HuH-7.5 (cell line): ENCODE results near the gene PPP1R11.
"Not testable (repeated sequence)": the region's sequence is repeated elsewhere in the genome, so short reads cannot be mapped to it uniquely, and the experiment has no call there.

Experiments used
- DNase-seq: peaks from one replicate; pipeline ENCODE4 v3.0.0; 2011; ENCODE audit warnings: low spot score

PPP1R11 gene, protein sequence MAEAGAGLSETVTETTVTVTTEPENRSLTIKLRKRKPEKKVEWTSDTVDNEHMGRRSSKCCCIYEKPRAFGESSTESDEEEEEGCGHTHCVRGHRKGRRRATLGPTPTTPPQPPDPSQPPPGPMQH

DNA sequence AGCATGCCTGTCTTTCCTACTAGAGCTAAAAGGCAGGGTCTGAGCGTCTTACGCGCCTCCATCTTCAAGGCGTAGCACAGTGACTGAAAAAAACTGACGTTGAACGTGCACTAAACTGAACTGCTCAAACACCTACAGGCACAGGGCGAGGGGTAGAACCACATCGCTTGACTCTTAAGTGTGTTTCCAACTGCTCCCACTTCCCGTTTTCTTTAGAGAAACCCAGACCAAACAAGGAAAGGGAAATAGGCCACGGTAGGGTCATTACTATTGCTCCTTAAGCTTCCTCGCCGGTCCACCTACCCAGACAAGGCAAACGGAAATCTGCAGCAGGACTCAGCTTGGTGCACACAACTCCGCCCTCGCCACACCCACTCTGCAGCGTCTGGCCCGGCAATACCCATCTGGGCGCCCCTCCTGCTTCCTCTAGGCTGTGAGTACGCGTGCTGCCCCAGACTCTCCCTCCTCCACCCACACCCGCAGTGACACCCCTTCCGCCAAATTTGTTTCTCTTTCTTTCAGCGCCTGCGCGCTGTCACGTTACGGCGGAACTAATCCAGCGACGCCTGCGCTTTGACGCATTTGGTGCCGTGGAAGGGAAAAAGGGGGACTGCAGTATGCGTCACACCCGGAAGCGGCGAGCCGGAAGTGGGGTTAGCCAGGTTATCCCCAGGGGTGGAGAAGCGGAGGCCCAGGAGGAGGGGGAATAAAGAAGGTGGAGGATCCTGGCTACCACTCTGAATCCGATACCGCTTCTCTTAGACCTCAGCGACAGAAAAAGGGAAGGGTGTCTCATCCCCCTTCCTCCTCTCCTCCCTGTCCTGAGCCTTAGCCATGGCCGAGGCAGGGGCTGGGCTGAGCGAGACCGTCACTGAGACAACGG is at the start of gene PPP1R11:
Gene PPP1R11, plus strand, starts transcription at position 622 of the 883 bp plus-strand sequence. Its CDS starts 213 bp downstream, at position 835.
- DNase-seq, result peak; percentile 84

DNA sequence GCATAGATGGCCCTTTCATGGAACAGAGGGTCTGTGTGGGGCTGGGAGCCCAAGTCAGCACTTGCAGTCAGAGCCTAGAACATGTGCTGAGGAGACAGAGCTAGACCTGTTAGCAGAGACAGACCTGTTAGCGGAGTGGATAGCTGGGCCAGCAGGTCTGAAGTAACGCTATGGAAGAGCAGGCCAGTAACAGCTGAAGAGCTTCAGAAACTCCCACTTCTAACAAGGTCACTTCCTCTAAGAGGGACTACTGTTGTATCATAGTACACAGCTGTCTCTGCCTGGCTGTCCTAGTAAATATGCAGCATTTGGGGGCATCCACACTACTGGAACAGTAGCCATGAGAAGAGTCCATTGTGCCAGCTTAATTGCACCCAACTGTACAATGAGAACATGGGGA is 47.2 kb upstream of the PPP1R11 start:
- DNase-seq, result no peak

DNA sequence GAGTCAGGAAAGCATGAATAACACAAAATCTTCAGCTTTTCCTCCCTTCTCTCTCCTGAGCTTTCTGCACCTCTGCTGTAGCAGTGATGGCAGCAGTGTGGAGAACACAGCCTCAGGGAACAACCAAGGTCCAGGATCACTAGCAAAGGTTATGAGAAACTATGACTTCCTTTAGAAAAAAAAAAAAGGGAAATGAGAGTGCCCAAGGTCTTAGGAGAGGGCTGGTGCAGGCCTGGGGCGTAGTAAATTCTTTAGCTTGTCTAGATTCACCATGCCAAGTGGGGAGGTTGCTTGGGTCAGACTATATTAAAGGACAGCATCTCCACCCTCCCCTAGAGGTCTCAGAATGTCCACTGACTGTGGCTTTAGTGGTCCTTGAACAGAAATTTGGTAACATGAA is 46.4 kb upstream of the PPP1R11 start:
- DNase-seq, result no peak

DNA sequence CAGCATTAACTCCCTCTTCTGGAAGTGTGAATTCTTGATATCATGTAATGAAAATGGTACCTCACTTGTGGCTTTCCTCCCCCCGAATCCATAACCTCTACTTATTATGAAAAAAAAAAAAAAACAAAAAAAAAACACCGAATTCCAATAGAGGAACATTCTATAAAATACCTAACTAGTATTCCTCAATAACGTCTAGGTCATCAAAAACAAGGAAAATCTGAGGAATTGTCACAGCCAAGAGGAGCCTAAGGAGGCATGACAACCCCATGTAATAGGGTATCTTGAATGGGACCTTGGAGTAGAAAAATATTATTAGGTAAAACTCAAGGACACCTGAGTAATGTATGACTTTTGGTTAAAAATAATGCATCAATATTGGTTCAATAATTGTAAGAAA is 44.8 kb upstream of the PPP1R11 start:
- DNase-seq, result no peak

DNA sequence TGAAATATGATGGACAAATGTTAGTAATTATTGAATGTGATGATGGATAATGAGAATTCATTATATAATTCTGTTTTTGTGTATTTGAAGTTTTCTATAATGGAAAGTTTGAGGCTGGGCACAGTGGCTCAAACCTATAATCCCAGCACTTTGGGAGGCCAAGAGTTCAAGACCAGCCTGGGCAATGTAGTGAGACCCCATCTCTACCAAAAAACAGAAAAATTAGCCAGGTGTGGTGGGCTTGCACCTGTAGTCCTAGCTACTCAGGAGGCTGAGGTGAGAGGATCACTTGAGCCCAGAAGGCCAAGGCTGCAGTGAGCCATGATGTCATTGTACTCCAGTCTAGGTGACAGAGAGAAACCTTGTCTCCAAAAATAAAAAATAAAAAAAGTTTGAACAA is 44.3 kb upstream of the PPP1R11 start:
- not testable (repeated sequence) for DNase-seq

DNA sequence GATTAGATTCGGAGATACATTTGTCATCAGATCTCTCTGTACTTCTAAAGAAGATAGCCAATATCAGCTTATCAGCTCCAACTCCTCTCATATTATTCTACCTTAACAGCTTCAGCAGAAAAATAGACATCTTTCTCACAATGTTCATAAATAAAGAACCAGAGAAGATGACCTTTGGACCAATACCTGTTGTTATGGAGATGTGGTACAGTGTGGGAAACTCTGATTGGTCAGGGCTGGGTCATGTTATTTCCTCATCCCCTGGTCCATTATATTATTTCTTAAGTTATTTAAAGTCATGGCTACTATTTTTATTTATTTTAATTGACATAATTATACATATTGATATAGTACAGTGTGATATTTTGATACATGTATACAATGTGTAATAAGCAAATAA is 41.8 kb upstream of the PPP1R11 start:
- no peak for DNase-seq

DNA sequence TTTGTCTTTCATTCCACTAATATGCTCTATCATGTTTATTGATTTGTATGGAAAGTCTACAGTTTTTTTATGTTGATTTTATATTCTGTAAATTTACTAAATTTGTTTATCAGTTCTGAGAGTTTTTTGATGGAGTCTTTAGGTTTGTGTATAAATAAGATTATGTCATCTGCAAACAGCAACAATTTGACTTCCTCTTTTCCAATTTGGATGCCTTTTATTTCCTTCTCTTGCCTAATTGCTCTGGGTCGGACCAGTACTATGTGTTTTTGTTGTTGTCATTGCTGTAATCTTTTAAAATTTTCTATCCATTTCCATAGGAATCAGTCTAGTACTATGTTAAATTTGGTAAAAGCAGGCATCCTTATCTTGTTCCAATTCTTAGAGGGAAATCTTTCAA is 37.4 kb upstream of the PPP1R11 start:
- DNase-seq, result no peak

DNA sequence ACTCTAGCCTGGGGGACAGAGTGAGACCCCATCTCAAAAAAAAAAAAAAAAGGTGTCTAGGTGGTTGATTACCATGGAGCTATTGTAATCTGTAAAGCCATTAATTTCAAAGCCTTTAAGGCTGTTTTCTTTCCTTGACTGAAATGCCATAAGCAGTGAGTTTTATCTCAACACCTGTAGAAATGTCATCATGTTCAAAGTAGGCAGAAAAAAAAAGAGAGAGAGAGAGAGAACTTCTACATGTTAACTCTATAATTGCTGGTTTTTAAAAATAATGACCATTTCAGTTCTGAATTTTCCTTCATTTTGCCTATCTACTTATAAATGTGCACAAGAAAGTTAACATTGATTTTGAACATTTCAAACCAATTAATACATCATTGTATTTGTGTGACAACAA is 35.6 kb upstream of the PPP1R11 start:
- DNase-seq, result no peak

DNA sequence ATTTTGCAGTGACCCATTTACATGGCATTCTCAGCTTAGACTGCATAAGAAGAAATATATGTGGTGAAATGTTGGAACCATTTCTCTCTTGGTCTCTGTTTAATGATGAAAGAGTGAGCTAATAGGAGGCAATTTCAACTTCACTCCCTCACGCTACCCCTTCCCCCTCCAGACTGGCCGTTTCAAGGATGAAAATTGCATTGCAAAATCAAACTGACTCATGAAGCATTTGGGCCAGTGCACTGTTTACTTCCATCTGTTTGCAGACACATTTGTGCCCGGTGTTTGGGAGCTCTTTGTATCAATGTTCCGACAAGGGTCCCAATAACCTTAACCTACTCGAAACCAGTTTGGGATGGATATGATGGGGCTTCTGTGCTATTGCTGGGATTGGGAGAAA is 33.6 kb upstream of the PPP1R11 start:
- DNase-seq, result not testable (repeated sequence)

DNA sequence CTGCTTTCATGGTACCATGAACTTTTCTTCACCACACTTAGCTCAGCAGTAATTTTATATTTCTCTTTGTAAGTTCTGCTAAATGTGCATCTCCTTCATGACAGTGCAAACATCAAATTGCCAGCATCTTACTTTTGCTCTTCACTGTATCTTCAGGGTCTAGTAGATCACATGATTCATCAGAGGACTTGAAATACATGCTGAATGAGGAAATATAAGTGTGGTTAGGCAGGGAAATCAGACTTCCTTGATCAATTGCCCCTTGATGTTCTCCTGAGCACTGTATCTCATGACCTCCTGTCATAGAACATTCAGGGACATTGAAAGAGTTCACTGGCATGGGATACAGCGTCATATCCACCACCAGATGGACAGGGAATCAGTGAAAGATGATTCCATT is 31.2 kb upstream of the PPP1R11 start:
- no peak for DNase-seq

DNA sequence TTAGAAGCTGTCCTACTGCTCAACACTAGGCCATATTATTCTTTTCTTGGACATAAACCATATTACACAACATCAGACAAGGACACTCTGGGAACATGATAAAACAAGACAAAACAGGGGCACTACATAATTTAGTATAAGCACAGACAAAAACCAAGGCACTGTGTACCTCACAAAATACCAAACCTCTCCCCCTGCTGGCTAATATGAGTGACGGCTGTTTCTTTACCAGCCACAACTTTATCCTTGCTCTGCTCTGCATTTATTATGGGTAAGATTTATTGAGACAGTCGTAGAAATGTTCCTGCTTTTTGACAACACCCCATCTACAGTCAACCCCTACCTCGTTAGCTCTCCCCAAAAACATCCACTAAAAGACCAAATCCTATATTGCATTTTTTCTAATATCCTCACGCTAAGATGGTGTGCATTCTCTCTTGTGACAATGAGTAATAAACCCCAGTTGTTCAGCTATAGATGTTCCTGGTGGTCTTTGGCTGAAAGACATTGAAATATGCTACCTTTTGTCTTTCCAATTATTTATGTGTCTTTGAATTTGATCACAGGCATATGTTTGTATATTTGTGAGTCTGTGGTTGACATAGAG is 29.7 kb upstream of the PPP1R11 start:
- no peak for DNase-seq

DNA sequence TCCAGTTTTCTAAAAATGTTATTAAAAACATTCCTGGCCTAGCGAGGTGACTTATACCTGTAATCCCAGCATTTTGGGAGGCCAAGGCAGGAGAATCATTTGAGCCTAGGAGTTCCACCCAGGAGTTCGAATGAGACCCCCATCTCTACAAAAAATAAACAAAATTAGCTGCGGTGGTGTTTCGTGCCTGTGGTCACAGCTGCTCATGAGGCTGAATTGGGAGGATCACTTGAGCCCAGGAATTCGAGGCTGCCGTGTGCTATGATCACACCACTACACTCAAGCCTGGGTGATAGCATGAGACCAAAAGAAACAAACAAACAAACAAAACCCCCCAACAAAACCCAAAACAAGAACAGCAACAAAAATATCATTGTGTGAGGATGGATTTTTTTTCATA is 25.8 kb upstream of the PPP1R11 start:
- no peak for DNase-seq

DNA sequence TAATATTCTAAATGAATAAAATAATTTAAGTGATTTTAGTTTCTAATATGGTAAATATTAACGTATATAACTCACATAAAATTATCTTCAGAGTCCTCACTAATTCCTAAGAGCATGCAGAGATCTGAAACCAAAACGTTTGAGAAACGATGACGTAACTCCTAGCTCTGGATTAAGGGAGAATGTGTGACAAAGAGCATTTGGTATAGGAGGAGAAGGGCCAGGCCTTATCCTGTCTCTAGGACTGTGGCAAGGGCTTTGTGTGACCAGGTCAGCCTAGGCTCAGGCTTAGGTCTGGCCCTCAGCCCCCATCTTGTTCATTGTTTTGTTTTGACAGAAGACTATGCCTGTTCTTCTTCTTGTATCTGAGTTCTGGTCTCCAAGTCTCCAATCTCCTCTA is 25.2 kb upstream of the PPP1R11 start:
- DNase-seq, result no peak

DNA sequence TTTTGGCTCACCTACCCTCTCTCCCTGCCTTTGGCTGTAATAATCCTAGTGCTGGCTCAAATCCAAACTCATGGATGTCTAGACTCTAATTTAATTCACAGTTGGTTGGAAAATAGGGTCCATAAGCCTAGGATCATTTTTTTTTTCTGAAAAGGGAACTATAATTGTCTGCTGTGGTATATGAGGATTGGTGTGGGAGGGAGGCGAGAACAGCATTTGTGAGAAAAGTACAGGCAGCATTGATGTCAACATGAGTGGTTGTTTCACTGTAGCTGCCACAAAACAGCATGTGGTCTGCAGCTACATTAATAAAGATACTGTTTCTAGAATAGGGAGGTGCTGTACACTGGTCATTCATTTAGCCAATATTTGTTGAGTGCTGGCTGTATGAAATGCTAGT is 24.5 kb upstream of the PPP1R11 start:
- no peak for DNase-seq

DNA sequence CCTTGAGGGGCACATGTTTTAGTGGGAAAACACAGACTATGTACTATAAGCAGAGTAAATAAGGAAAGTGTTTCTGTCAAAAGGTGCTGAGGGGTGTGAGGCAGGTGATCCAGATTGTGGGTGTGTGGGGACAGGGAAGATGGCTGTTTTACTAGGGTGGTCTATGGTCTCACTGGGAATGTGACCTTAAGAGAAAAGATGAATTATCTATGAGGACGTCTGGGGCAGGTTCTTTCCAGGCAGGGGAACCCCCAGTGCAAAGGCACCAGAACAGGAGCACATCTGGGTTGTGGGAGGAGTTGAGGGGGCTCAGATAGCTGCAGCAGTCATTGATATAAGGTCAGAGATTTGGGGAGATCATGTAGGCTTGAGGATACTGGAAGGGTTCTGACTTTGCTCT is 24.1 kb upstream of the PPP1R11 start:
- no peak for DNase-seq

DNA sequence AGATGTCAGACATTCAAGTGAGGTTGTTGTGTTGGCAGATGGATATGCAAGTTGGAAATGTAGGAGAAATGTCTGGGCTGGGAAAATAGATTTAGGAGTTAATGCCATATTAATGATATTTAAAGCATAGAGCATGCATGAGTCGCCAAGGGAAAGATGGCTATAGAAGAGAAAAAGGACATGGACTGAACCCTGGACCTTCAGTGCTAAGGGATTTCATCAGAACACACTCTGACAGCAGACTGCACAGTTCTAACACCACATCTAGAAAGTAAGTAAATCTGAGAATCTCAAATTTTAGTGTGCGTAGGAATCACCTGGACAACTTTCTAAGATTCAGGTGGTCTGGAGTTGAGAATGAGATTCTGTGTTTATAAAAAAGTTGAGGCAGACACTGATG is 23.3 kb upstream of the PPP1R11 start:
- DNase-seq, result no peak

DNA sequence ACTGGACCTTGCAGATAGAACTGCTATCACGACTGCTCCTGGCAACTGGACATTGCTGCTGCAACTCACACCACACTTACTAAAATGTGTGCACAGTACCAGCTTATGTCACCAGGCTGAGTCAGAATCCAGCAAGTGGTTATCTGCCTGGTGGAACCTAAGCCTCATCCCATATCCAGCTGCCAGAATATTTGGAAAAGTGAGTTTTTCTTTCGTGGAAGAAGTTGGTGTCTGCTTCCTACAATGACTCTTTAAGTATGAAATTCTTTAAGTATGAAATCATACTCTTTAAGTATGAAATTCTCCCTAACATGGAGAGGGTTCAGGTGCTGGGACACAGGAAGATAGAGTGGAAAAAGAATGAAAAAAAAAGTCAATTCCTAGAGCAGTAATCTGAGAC is 22.4 kb upstream of the PPP1R11 start:
- no peak for DNase-seq

DNA sequence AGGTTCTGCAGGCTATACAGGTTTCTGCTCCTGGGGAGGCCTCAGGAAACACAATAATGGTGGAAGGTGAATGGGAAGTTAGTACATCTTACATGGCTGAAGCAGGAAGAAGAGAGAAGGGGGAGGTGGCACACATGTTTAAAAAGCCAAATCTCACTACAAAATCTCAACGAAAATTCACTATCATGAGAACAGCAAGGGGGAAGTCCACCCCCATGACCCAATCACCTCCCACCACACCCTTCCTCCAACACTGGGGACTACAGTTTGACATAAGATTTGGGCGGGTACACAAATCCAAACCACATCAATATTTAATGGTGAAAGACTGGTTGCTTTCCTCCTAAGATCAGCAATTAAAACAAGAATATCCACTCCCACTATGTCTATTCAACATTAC is 19.8 kb upstream of the PPP1R11 start:
- DNase-seq, result no peak

DNA sequence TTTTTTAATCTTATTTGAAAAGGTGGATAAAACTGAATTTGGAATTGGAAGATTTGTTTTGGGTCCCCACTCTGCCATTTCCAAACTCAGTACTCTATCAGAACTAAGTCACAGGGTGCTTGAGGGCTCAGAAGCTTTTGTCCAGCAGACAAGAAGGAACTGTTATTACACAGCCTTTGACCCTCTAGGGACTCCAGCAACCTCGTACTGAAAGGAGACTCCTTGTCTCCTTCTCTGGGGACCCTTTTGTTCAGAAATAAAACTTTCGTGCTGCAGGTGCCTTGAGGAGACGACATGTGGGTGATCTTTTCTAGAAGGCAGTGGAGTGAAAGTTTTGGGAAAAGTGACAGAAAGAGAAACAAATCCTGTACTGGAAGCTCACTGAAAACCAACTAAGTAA is 13.3 kb upstream of the PPP1R11 start:
- no peak for DNase-seq

DNA sequence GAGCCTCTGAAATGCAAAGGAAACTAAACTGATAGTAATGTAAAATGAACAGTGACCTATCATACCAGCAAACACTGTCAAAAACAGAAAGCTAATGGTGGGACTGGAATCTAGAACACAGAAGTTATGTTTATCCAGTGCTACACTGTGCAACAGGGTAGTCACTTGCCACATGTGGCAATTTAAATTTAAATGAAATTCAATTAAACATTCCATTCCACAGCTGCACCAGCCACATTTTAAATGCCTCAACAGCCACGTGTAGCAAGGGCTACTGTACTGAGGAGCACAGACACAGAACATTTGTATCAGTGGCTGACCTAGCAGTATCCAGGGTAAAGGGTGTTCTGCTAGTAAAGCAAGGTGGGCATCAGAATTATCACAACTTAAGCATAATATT is 11.5 kb upstream of the PPP1R11 start:
- DNase-seq, result no peak

DNA sequence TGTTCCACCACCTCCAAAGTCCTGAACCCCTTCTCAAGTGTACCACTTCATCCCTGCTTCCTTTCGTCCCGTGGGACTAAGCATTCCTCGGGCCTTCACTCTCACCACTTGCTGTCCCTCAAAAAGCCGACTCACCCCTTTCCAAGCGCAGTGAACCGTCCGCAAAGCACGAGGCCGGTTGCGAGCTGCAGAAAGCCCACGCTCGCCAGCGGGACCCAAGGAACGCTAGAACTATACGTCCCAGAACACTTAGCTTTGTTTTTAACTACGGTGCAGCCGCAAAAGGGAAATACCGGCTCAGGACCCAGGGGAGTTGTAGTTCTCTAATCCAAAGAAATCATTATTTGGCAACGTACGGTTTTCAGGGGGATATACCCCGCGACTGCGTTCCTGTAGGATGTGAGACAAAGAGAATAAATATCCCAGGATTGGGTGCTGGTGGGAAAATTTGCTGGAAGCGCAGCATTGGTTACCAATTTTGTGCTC is 6.3 kb upstream of the PPP1R11 start:
- no peak for DNase-seq

DNA sequence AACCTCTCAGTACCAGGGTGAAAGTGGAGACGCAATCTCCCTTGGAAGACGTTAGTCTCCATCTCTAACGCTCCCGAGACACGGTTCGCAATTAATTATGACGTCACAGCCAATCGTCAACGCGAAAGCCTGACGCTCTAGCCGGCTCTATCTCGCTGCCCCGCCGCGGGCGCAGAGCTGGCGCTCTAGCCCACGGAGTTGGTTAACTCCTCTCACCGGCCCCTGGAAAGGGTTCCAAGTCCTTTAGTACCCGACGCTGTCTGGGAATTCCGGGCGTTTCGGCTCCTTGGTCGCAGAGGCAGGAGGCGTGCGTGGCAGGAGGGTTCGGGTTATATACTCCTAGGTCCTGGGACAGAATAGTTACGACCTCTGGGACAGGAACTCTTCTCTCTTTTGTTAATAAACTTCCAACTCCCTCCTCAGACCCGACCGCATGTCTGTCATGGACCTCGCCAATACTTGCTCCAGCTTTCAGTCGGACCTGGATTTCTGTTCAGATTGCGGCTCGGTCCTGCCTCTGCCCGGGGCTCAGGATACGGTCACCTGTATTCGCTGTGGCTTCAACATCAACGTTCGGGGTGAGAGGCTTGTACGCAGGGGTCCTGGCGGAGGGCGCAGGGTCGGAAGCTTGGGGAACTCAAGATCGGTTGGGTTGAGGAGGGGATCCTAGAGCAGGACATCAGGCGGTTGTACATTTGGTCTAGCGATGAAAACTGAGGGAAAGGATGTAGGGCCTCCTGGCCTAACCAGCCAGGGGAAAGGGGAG is 5.7 kb upstream of the PPP1R11 start, which contains the start of gene POLR1H:
Gene POLR1H, plus strand, starts transcription at position 174 of the 766 bp plus-strand sequence. Its CDS starts 260 bp downstream, at position 434.
- DNase-seq, result peak; percentile 64
